Activated CD4-positive, CD25-positive, alpha-beta regulatory T cell treated with anti-CD3 and anti-CD28 coated beads, Interleukin-2, amount 50 U/mL, for 24 hours (primary cell): ENCODE measurements around the gene RPTOR.
"Not testable (repeated sequence)": the region's sequence is repeated elsewhere in the genome, so short reads cannot be mapped to it uniquely, and the experiment has no call there.

Experiments
- ATAC-seq, 2 donors: fragments of 150-1000 bp; cut with Tn5 transposase; one replicate each; pipeline ENCODE4 v1.10.0; 2021; ENCODE audit warnings: mild to moderate bottlenecking in 1 of 2, moderate library complexity in 1 of 2

The RPTOR gene

GRCh38 chr17:80618304-80618703, 73.7 kb downstream of the RPTOR start:
- ATAC-seq, result no peak

GRCh38 chr17:80619535-80620235, 75.0 kb downstream of the RPTOR start:
- no peak for ATAC-seq

- no peak for ATAC-seq
Measured at GRCh38 chr17:80621335-80621996, 76.8 kb downstream of the RPTOR start.

GRCh38 chr17:80621997-80622357, 77.3 kb downstream of the RPTOR start:
- no peak for ATAC-seq

- ATAC-seq, result no peak
Measured at GRCh38 chr17:80624864-80625263, 80.2 kb downstream of the RPTOR start.

GRCh38 chr17:80625627-80626026, 81.0 kb downstream of the RPTOR start:
- ATAC-seq, result no peak

- not testable (repeated sequence) for ATAC-seq
Measured at GRCh38 chr17:80628881-80629280, 84.2 kb downstream of the RPTOR start.

GRCh38 chr17:80629298-80630028, 84.8 kb downstream of the RPTOR start:
- ATAC-seq, result no peak

GRCh38 chr17:80630560-80631120, 86.0 kb downstream of the RPTOR start:
- ATAC-seq, result no peak

- no peak for ATAC-seq
Measured at GRCh38 chr17:80631142-80632045, 86.8 kb downstream of the RPTOR start.

GRCh38 chr17:80632046-80632581, 87.5 kb downstream of the RPTOR start:
- no peak for ATAC-seq

- no peak for ATAC-seq
Measured at GRCh38 chr17:80633207-80633606, 88.6 kb downstream of the RPTOR start.

- ATAC-seq, result no peak
Measured at GRCh38 chr17:80633994-80634566, 89.4 kb downstream of the RPTOR start.

GRCh38 chr17:80636361-80637018, 91.9 kb downstream of the RPTOR start:
- ATAC-seq, result no peak

GRCh38 chr17:80637048-80637781, 92.6 kb downstream of the RPTOR start:
- no peak for ATAC-seq

- ATAC-seq, result no peak
Measured at GRCh38 chr17:80639658-80640057, 95.0 kb downstream of the RPTOR start.

GRCh38 chr17:80640366-80641084, 95.9 kb downstream of the RPTOR start:
- ATAC-seq, result no peak

GRCh38 chr17:80643326-80644099, 98.9 kb downstream of the RPTOR start:
- ATAC-seq, result no peak

GRCh38 chr17:80644536-80644935, 99.9 kb downstream of the RPTOR start:
- no peak for ATAC-seq
